IMR-90 (cell line): Measurements from ENCODE around the gene OGFOD2. TPM values are rescaled to one million over a fixed set of nuclear protein-coding genes. Genes with fewer than 3 reads are reported as not detected.

Experiments used
- ATAC-seq: fragments of 200-7000 bp; cut with Tn5 transposase; 2 replicates; pipeline ENCODE4 v1.9.1; 2020; ENCODE audit warnings: low read depth, mild to moderate bottlenecking, moderate library complexity
- BruUV-seq: library from RNA; stranded (reverse); fragments of 400-500 nt; replicated peaks from 2 replicates; lab custom pipeline; 2021; lab: Mats Ljungman, UMichigan
- CTCF ChIA-PET: fragments of 300-600 bp; formaldehyde crosslinking; extraction: SDS; loops from one replicate; lab custom pipeline; 2021; ENCODE audit warnings: antibody characterized with exemption; lab: Yijun Ruan, JAX
- POLR2A ChIA-PET: fragments of 300-600 bp; sonication (Branson Sonifier 250); formaldehyde crosslinking; loops from one replicate; lab custom pipeline; 2022; ENCODE audit warnings: antibody characterized with exemption; ENCODE audit not compliant: unreplicated experiment; lab: Charles Lee
- DNase-seq: peaks from one replicate; pipeline ENCODE4 v3.0.0; 2013
- H2AFZ ChIP-seq: replicated peaks from 2 replicates; pipeline ENCODE3; 2013; ENCODE audit warnings: low read length, mild to moderate bottlenecking; ENCODE audit not compliant: poor library complexity
- H2AK5ac ChIP-seq: 2 replicates; pipeline ENCODE4 v1.6.1; 2013; ENCODE audit warnings: low read depth, low read length, inconsistent platforms
- H2AK9ac ChIP-seq: replicated peaks from 2 replicates; pipeline ENCODE3; 2013; ENCODE audit warnings: mild to moderate bottlenecking, low read depth, low read length, moderate library complexity; ENCODE audit not compliant: poor library complexity
- H2BK120ac ChIP-seq: 2 replicates; pipeline ENCODE4 v1.6.1; 2013; ENCODE audit warnings: low read depth, low read length, inconsistent platforms
- H2BK15ac ChIP-seq: 3 replicates; pipeline ENCODE4 v1.6.1; 2013; ENCODE audit warnings: low read depth, low read length, inconsistent platforms
- H2BK20ac ChIP-seq: 2 replicates; pipeline ENCODE4 v1.6.1; 2013; ENCODE audit warnings: low read depth, mild to moderate bottlenecking, inconsistent platforms, low read length, moderate library complexity
- H2BK5ac ChIP-seq: 2 replicates; pipeline ENCODE4 v1.6.1; 2013; ENCODE audit warnings: mild to moderate bottlenecking, low read depth, low read length, inconsistent platforms; ENCODE audit not compliant: poor library complexity, severe bottlenecking
- H3K14ac ChIP-seq: replicated peaks from 2 replicates; pipeline ENCODE4 v1.6.1; 2013; ENCODE audit warnings: low read depth, low read length, inconsistent platforms
- H3K18ac ChIP-seq: 2 replicates; pipeline ENCODE4 v1.6.1; 2013; ENCODE audit warnings: low read depth, low read length, control low read depth
- H3K23ac ChIP-seq: 2 replicates; pipeline ENCODE4 v1.6.1; 2013; ENCODE audit warnings: low read depth, low read length, inconsistent platforms
- H3K27ac ChIP-seq: 2 replicates; pipeline ENCODE4 v1.5.1; 2013; ENCODE audit warnings: mild to moderate bottlenecking, control low read depth, low read length; ENCODE audit not compliant: insufficient read depth
- H3K27me3 ChIP-seq: 2 replicates; pipeline ENCODE4 v1.6.1; 2013; ENCODE audit warnings: low read length; ENCODE audit not compliant: control insufficient read depth, insufficient read depth
- H3K36me3 ChIP-seq: 2 replicates; pipeline ENCODE4 v1.6.1; 2013; ENCODE audit warnings: low read length, mixed read lengths; ENCODE audit not compliant: control insufficient read depth, insufficient read depth
- H3K4ac ChIP-seq: 2 replicates; pipeline ENCODE4 v1.6.1; 2013; ENCODE audit warnings: low read depth, low read length, inconsistent platforms
- H3K4me1 ChIP-seq: 2 replicates; pipeline ENCODE4 v1.6.1; 2013; ENCODE audit warnings: low read length, mixed read lengths; ENCODE audit not compliant: control insufficient read depth, insufficient read depth
- H3K4me2 ChIP-seq: 2 replicates; pipeline ENCODE4 v1.6.1; 2013; ENCODE audit warnings: low read depth, mild to moderate bottlenecking, control low read depth, low read length, moderate library complexity
- H3K4me3 ChIP-seq: 2 replicates; pipeline ENCODE4 v1.5.1; 2013; ENCODE audit warnings: low read depth, mild to moderate bottlenecking, control low read depth, low read length, moderate library complexity; ENCODE audit not compliant: insufficient read depth
- H3K56ac ChIP-seq: 2 replicates; pipeline ENCODE4 v1.6.1; 2013; ENCODE audit warnings: low read length, inconsistent platforms; ENCODE audit not compliant: insufficient read depth; ENCODE audit errors: extremely low read depth
- H3K79me1 ChIP-seq, 2 experiments: 2 replicates each; pipeline ENCODE4 v1.6.1; 2013; ENCODE audit warnings: low read length in 2 of 2, inconsistent platforms in 1 of 2, low read depth in 1 of 2
- H3K9ac ChIP-seq: 2 replicates; pipeline ENCODE4 v1.6.1; 2013; ENCODE audit warnings: low read depth, low read length, control low read depth
- H3K9me1 ChIP-seq: 2 replicates; pipeline ENCODE4 v1.6.1; 2013; ENCODE audit warnings: low read length, inconsistent platforms; ENCODE audit not compliant: insufficient read depth
- H3K9me3 ChIP-seq: 2 replicates; pipeline ENCODE4 v1.6.1; 2013; ENCODE audit warnings: low read length; ENCODE audit not compliant: control insufficient read depth, insufficient read depth
- H4K20me1 ChIP-seq: 2 replicates; pipeline ENCODE4 v1.6.1; 2013; ENCODE audit warnings: low read length, inconsistent platforms; ENCODE audit not compliant: insufficient read depth
- H4K5ac ChIP-seq: 2 replicates; pipeline ENCODE4 v1.6.1; 2013; ENCODE audit warnings: mild to moderate bottlenecking, low read depth, low read length, control low read depth
- H4K8ac ChIP-seq, 2 experiments: 2 replicates each; pipeline ENCODE4 v1.6.1; 2013; ENCODE audit warnings: low read depth in 2 of 2, low read length in 2 of 2, control low read depth in 1 of 2, inconsistent platforms in 1 of 2
- H4K91ac ChIP-seq: 2 replicates; pipeline ENCODE4 v1.6.1; 2013; ENCODE audit warnings: low read depth, low read length, inconsistent platforms; ENCODE audit not compliant: insufficient read depth
- CHD1 ChIP-seq: IDR thresholded peaks from 2 replicates; pipeline ENCODE4 v1.6.1; 2012; ENCODE audit warnings: low read depth, low read length, improper control_type of control experiment
- CTCF ChIP-seq: conservative IDR thresholded peaks from 2 replicates; pipeline ENCODE4 v1.5.1; 2012; ENCODE audit warnings: mild to moderate bottlenecking, low read depth, low read length, improper control_type of control experiment
- ELK1 ChIP-seq: fragments of 150-350 bp; IDR thresholded peaks from 2 replicates; pipeline ENCODE4 v1.6.1; 2016; ENCODE audit warnings: low read depth, mild to moderate bottlenecking, low read length, moderate library complexity, borderline replicate concordance
- FOS ChIP-seq: fragments of 150-350 bp; IDR thresholded peaks from 2 replicates; pipeline ENCODE4 v1.6.1; 2016; ENCODE audit warnings: low read depth, low read length
- MAFK ChIP-seq: IDR thresholded peaks from 2 replicates; pipeline ENCODE4 v1.6.1; 2012; ENCODE audit warnings: low read depth, low read length, improper control_type of control experiment
- MAZ ChIP-seq: IDR thresholded peaks from 2 replicates; pipeline ENCODE4 v1.6.1; 2012; ENCODE audit warnings: low read depth, mild to moderate bottlenecking, low read length, improper control_type of control experiment, moderate library complexity, borderline replicate concordance
- MXI1 ChIP-seq: IDR thresholded peaks from 2 replicates; pipeline ENCODE4 v1.6.1; 2012; ENCODE audit warnings: low read depth, mild to moderate bottlenecking, low read length, moderate library complexity, borderline replicate concordance
- NFE2L2 ChIP-seq: fragments of 150-350 bp; IDR thresholded peaks from 2 replicates; pipeline ENCODE4 v1.6.1; 2016; ENCODE audit warnings: low read depth, mild to moderate bottlenecking, low read length
- POLR2A ChIP-seq: IDR thresholded peaks from 2 replicates; pipeline ENCODE4 v1.6.1; 2012; ENCODE audit warnings: mild to moderate bottlenecking, low read depth, low read length
- RAD21 ChIP-seq: IDR thresholded peaks from 2 replicates; pipeline ENCODE4 v1.6.1; 2012; ENCODE audit warnings: low read length, improper control_type of control experiment
- RCOR1 ChIP-seq: IDR thresholded peaks from 2 replicates; pipeline ENCODE4 v1.6.1; 2012; ENCODE audit warnings: mild to moderate bottlenecking, low read length, improper control_type of control experiment; ENCODE audit not compliant: insufficient replicate concordance
- RFX5 ChIP-seq: IDR thresholded peaks from 2 replicates; pipeline ENCODE4 v1.8.0; 2012; ENCODE audit warnings: low read depth, mild to moderate bottlenecking, low read length, moderate library complexity
- SMC3 ChIP-seq: fragments of 150-350 bp; IDR thresholded peaks from 2 replicates; pipeline ENCODE4 v1.6.1; 2016; ENCODE audit warnings: low read depth, mild to moderate bottlenecking, antibody characterized with exemption, low read length, moderate library complexity
- USF2 ChIP-seq: fragments of 150-350 bp; IDR thresholded peaks from 2 replicates; pipeline ENCODE4 v1.6.1; 2017; ENCODE audit warnings: mild to moderate bottlenecking, antibody characterized with exemption, low read length, low read depth
- WGBS, 2 experiments: methylation state at CpG; one replicate each; pipeline versions ENCODE4 v1.1.5 to v1.1.7; 2013; ENCODE audit warnings: missing lambda C conversion rate in 2 of 2; ENCODE audit not compliant: insufficient read length in 1 of 2; ENCODE audit errors: extremely low coverage in 2 of 2; 5-methylcytosine and 5-hydroxymethylcytosine counted together
- dilution Hi-C: fragments of 300-500 bp; cut with HindIII; formaldehyde crosslinking; loops from one replicate; pipeline ENCODE4 v1.14.3; 2018; ENCODE audit warnings: low sequenced_read_pairs; ENCODE audit not compliant: unreplicated experiment
- in situ Hi-C: fragments of 300-500 bp; cut with MboI; formaldehyde crosslinking; loops from 3 replicates; pipeline ENCODE4 v1.14.3; 2019; ENCODE audit warnings: low sequenced_read_pairs, inconsistent platforms, mixed read lengths
- intact Hi-C: fragments of 100-400 bp; cut with micrococcal nuclease; formaldehyde crosslinking; loops from 2 replicates; pipeline ENCODE4 v1.10.0; 2022
- polyA plus RNA-seq, 3 experiments: library from polyadenylated mRNA; depleted of rRNA; stranded (reverse); fragments of >200 nt; gene quantifications; 2 replicates each; pipeline ENCODE4 v1.2.3, GENCODE V29; 2012; ENCODE audit warnings: low replicate concordance in 1 of 3
- total RNA-seq: library from RNA; depleted of rRNA; stranded (reverse); fragments of >200 nt; gene quantifications from 2 replicates; pipeline ENCODE4 v1.2.3, GENCODE V29; 2012

Gene OGFOD2
- total and polyA plus RNA-seq, 2 of the 4 experiments (the other 2 are of a cell fraction): 4.3 to 18.2 TPM

- no TSS peak for BruUV-seq
- Histone ChIP-seq H2BK15ac (no peak overlapping the region), H3K9ac (no peak overlapping the region), H3K27me3 (no peaks in the 10 kb centered on the region), H3K4me3 (no peak overlapping the region), H2AK5ac (no peak overlapping the region), H3K9me3 (no peaks in the 10 kb centered on the region), H2BK120ac (no peak overlapping the region), H4K8ac (no peak overlapping the region), H3K18ac (no peak overlapping the region), H2BK5ac (no peak overlapping the region), H2AFZ (no peak overlapping the region), H3K4me2 (no peak overlapping the region), H3K36me3 (peaks cover 28% of the 10 kb centered on the region), H3K27ac (no peak overlapping the region), H2AK9ac (no peak overlapping the region), H3K14ac (no peak overlapping the region), H3K23ac (no peak overlapping the region), H3K4me1 (0 out of 2 replicates have a peak, but pooled peaks cover 3% of the 10 kb centered on the region), H4K91ac (no peak overlapping the region), H3K9me1 (peaks cover 10% of the 10 kb centered on the region; the same call in 1 of the 2 replicates), H4K5ac (no peak overlapping the region), H3K56ac (no peak overlapping the region), H4K20me1 (no peaks in the 10 kb centered on the region), H3K4ac (no peak overlapping the region), H3K79me1 (no peaks in the 10 kb centered on the region), H2BK20ac (no peak overlapping the region)
- TF ChIP-seq MAFK (no peak), RAD21 (no peak), RFX5 (no peak), SMC3 (no peak), ELK1 (no peak), FOS (no peak), CHD1 (no peak), RCOR1 (no peak), CTCF (no peak), POLR2A (no peak), USF2 (no peak), NFE2L2 (no peak), MXI1 (no peak), MAZ (no peak)
- in situ Hi-C loops: no loop called here
- no peak for DNase-seq
- 93% methylated on average over 3 of the region's 14 CpGs; no CpG with 5 or more reads in 1 of the 2 experiments for WGBS, 2 experiments
- ChIA-PET CTCF (no interaction called here), POLR2A (no interaction called here)
- intact Hi-C loops: no loop called here
- no peak for ATAC-seq
- dilution Hi-C loops: no loop called here
These were observed 29.2 kb downstream of the OGFOD2 start for GRCh38 chr12:123004287-123004686.
